Panc1 (cell line): Measurements from ENCODE around the gene STPG1. TPM values are rescaled to one million over a fixed set of nuclear protein-coding genes. Genes with fewer than 3 reads are reported as not detected.

Experiments
- ATAC-seq: fragments of 200-7000 bp; cut with Tn5 transposase; 2 replicates; pipeline ENCODE4 v1.9.1; 2020; ENCODE audit warnings: mild to moderate bottlenecking, moderate library complexity
- BruUV-seq: library from RNA; stranded (reverse); fragments of 400-500 nt; replicated peaks from 2 replicates; lab custom pipeline; 2021; lab: Mats Ljungman, UMichigan
- CTCF ChIA-PET: fragments of 300-600 bp; sonication (Branson Sonifier 250); formaldehyde crosslinking; loops from one replicate; lab custom pipeline; 2022; ENCODE audit warnings: antibody characterized with exemption; lab: Charles Lee
- POLR2A ChIA-PET: fragments of 300-600 bp; sonication (Branson Sonifier 250); formaldehyde crosslinking; loops from one replicate; lab custom pipeline; 2022; ENCODE audit warnings: antibody characterized with exemption; lab: Charles Lee
- DNase-seq: peaks from one replicate; pipeline ENCODE4 v3.0.0-alpha.2; 2010; ENCODE audit warnings: low read depth, low spot score
- H3K27ac ChIP-seq: 2 replicates; pipeline ENCODE4 v1.5.1; 2011; ENCODE audit warnings: mild to moderate bottlenecking, low read length, inconsistent platforms
- H3K27me3 ChIP-seq: fragments of 200-500 bp; sonication (Bioruptor generic); 2 replicates; pipeline ENCODE4 v1.6.0; 2014; ENCODE audit warnings: low read length, inconsistent platforms; ENCODE audit not compliant: control insufficient read depth, insufficient read depth
- H3K36me3 ChIP-seq: fragments of 200-500 bp; sonication (Bioruptor generic); 2 replicates; pipeline ENCODE4 v1.5.1; 2014; ENCODE audit warnings: inconsistent platforms, mild to moderate bottlenecking, low read length, moderate library complexity; ENCODE audit not compliant: control insufficient read depth, insufficient read depth
- H3K4me1 ChIP-seq: 2 replicates; pipeline ENCODE4 v1.5.1; 2011; ENCODE audit warnings: inconsistent platforms, mild to moderate bottlenecking, low read length, moderate library complexity; ENCODE audit not compliant: control insufficient read depth, insufficient read depth
- H3K4me3 ChIP-seq, 2 experiments: 2 replicates each; pipeline ENCODE4 v1.5.1; 2011 to 2012; ENCODE audit warnings: low read depth in 2 of 2, low read length in 2 of 2, mild to moderate bottlenecking in 2 of 2, inconsistent platforms in 1 of 2, moderate library complexity in 1 of 2
- H3K9me3 ChIP-seq: fragments of 200-500 bp; sonication (Bioruptor generic); 2 replicates; pipeline ENCODE4 v1.5.1; 2014; ENCODE audit warnings: low read depth, mild to moderate bottlenecking, inconsistent platforms, low read length, moderate library complexity; ENCODE audit not compliant: control insufficient read depth, insufficient read depth
- POLR2AphosphoS5 ChIP-seq: IDR thresholded peaks from 2 replicates; pipeline ENCODE4 v1.6.1; 2012; ENCODE audit warnings: mild to moderate bottlenecking, low read depth, low read length, moderate library complexity
- SIN3A ChIP-seq: IDR thresholded peaks from 2 replicates; pipeline ENCODE4 v1.6.1; 2012; ENCODE audit warnings: low read depth, mild to moderate bottlenecking, low read length, moderate library complexity, borderline replicate concordance; ENCODE audit not compliant: insufficient read depth
- TCF7L2 ChIP-seq: IDR thresholded peaks from 2 replicates; pipeline ENCODE4 v1.6.1; 2011; ENCODE audit warnings: mild to moderate bottlenecking, low read depth, low read length, inconsistent platforms
- in situ Hi-C: cut with HindIII; loops from 2 replicates; pipeline ENCODE4 v1.10.0; 2016; ENCODE audit warnings: low sequenced_read_pairs, low pct_unique_long_range_greater_than_20kb
- intact Hi-C: fragments of 100-400 bp; cut with micrococcal nuclease; formaldehyde crosslinking; loops from one replicate; pipeline ENCODE4 v1.10.0; 2022; ENCODE audit not compliant: unreplicated experiment
- total RNA-seq: library from RNA; stranded (reverse); gene quantifications from one replicate; pipeline ENCODE4 v1.2.1, GENCODE V29; 2021; ENCODE audit not compliant: unreplicated experiment
- TF ChIP-seq, protein P1 (sequence below): fragments of 450-650 bp; IDR thresholded peaks from 2 replicates; pipeline ENCODE4 v1.5.1; 2017; ENCODE audit warnings: mild to moderate bottlenecking
- TF ChIP-seq, protein P2 (sequence below), 2 experiments: IDR thresholded peaks; 2 replicates each; pipeline ENCODE4 v1.6.1; 2011 to 2012; ENCODE audit warnings: low read depth in 2 of 2, control low read depth in 1 of 2, low read length in 1 of 2, mild to moderate bottlenecking in 1 of 2, moderate library complexity in 1 of 2; ENCODE audit not compliant: insufficient read depth in 1 of 2

Gene STPG1
- total RNA-seq, 1 experiment from 2014 or later: 9.9 TPM

DNA sequence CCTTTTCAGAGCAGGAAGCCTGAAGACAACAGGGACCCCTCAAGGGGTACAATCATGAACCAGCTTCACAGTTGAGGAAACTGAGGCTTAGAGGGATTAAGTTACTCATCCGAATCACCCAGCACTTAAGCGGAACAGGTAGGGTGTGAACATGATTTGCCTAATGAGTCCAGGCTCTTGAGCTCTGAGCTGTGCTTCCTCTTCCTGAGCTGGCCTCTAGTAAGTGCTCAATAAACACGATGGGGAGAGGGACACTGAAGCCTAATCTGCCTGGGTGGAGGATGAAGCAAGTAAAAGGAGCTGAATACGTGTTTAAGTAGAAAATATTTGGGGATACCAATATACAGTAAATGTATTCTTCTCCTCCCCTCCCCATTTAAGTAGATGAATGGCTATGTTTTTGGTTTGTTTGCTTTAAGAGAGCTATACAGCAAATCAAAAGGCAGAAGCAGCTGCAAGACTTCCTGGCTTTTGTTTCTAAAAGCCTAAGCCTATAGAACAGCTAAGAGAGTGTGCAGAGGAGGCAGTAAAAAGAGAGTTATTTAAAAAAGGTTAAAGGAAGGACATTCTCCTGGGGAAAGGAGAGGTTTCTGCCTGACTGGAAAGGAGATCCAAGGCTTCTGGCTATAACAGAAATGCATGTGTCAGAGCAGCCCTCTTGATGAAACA is 20.5 kb downstream of the STPG1 start:
- BruUV-seq: no TSS peak
- intact Hi-C loops (loop anchor here (5.0 kb wide), 1 partner anchor 321 kb away; no protein-coding TSS in a partner anchor), in situ Hi-C loops (loop anchor here (5.0 to 10.0 kb wide), 2 partner anchors 196 to 242 kb away; no protein-coding TSS in a partner anchor)

DNA sequence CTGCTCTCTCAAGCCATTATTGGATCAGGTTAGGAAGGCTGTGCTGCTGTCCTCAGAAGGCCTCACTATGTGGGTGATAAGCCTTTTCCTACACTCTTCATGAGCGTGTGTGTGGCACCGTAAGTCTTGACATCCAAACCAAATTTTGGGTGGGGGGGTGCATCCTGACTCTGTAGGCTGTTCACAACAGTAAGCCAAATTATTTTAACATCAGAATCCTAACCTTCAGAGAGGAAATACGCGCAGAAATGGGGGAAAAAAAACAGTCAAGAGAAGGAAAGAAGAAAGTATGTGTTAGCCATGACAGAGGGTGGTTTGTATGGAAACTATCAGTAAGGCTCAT is 21.0 kb downstream of the STPG1 start:
- ATAC-seq (peak; percentile 22; the same call in 1 of the 2 replicates), DNase-seq (no peak)
- TF ChIP-seq, protein P1, sequence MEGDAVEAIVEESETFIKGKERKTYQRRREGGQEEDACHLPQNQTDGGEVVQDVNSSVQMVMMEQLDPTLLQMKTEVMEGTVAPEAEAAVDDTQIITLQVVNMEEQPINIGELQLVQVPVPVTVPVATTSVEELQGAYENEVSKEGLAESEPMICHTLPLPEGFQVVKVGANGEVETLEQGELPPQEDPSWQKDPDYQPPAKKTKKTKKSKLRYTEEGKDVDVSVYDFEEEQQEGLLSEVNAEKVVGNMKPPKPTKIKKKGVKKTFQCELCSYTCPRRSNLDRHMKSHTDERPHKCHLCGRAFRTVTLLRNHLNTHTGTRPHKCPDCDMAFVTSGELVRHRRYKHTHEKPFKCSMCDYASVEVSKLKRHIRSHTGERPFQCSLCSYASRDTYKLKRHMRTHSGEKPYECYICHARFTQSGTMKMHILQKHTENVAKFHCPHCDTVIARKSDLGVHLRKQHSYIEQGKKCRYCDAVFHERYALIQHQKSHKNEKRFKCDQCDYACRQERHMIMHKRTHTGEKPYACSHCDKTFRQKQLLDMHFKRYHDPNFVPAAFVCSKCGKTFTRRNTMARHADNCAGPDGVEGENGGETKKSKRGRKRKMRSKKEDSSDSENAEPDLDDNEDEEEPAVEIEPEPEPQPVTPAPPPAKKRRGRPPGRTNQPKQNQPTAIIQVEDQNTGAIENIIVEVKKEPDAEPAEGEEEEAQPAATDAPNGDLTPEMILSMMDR: peak; percentile 68
- no peak for TF ChIP-seq POLR2AphosphoS5
- Histone ChIP-seq H3K9me3 (no peaks in the 10 kb centered on the region), H3K27ac (no peak overlapping the region; the same call in 1 of the 2 replicates), H3K4me1 (peaks cover 22% of the 10 kb centered on the region), H3K36me3 (no peaks in the 10 kb centered on the region), H3K27me3 (no peaks in the 10 kb centered on the region), H3K4me3 (no peak overlapping the region)
- POLR2A ChIA-PET: no interaction called here
- CTCF ChIA-PET: interaction anchor here (0.7 to 4.3 kb wide), 10 partner anchors 67 to 243 kb away, joined by 3 to 125 read pairs (median 4); no protein-coding TSS in a partner anchor
- intact Hi-C loops: loop anchor here (5.0 kb wide), 1 partner anchor 320 kb away; no protein-coding TSS in a partner anchor
- in situ Hi-C loops: loop anchor here (5.0 to 10.0 kb wide), 2 partner anchors 195 to 242 kb away; no protein-coding TSS in a partner anchor
- no TSS peak for BruUV-seq

More for the DNA sequence above, 20.5 kb downstream of the STPG1 start:
- DNase-seq: no peak
- H3K27ac ChIP-seq: no peak overlapping the region
- no peak overlapping the region for H3K4me3 ChIP-seq
- no peak for ATAC-seq
- no peaks in the 10 kb centered on the region for H3K9me3 ChIP-seq
- peaks cover 22% of the 10 kb centered on the region for H3K4me1 ChIP-seq
- ChIA-PET POLR2A (no interaction called here), CTCF (interaction anchor here (0.7 to 4.3 kb wide), 8 partner anchors 71 to 243 kb away, joined by 3 to 125 read pairs (median 4); no protein-coding TSS in a partner anchor)
- TF ChIP-seq, protein P2, sequence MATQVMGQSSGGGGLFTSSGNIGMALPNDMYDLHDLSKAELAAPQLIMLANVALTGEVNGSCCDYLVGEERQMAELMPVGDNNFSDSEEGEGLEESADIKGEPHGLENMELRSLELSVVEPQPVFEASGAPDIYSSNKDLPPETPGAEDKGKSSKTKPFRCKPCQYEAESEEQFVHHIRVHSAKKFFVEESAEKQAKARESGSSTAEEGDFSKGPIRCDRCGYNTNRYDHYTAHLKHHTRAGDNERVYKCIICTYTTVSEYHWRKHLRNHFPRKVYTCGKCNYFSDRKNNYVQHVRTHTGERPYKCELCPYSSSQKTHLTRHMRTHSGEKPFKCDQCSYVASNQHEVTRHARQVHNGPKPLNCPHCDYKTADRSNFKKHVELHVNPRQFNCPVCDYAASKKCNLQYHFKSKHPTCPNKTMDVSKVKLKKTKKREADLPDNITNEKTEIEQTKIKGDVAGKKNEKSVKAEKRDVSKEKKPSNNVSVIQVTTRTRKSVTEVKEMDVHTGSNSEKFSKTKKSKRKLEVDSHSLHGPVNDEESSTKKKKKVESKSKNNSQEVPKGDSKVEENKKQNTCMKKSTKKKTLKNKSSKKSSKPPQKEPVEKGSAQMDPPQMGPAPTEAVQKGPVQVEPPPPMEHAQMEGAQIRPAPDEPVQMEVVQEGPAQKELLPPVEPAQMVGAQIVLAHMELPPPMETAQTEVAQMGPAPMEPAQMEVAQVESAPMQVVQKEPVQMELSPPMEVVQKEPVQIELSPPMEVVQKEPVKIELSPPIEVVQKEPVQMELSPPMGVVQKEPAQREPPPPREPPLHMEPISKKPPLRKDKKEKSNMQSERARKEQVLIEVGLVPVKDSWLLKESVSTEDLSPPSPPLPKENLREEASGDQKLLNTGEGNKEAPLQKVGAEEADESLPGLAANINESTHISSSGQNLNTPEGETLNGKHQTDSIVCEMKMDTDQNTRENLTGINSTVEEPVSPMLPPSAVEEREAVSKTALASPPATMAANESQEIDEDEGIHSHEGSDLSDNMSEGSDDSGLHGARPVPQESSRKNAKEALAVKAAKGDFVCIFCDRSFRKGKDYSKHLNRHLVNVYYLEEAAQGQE (IDR thresholded peaks at IDR 0.05; ENCODE audit: insufficient read depth in 1 of 2, low read depth in 2 of 2, low read length in 1 of 2): no peak
- no peak for TF ChIP-seq POLR2AphosphoS5
- TF ChIP-seq, protein P1: no peak
- TF ChIP-seq TCF7L2: no peak
- no peak for TF ChIP-seq SIN3A
- no peaks in the 10 kb centered on the region for H3K27me3 ChIP-seq
- H3K36me3 ChIP-seq: no peaks in the 10 kb centered on the region
